HG03039 (cell line): ENCODE data around the gene WHAMM.

ENCODE experiments used
- ATAC-seq: cut with Tn5 transposase; IDR thresholded peaks from one replicate; pipeline ENCODE4 v1.9.1; 2021; ENCODE audit warnings: mild to moderate bottlenecking, moderate library complexity; ENCODE audit not compliant: unreplicated experiment

WHAMM gene

GRCh38 chr15:82838096-82838735 is 28.8 kb downstream of the WHAMM start:
- no peak for ATAC-seq

DNA sequence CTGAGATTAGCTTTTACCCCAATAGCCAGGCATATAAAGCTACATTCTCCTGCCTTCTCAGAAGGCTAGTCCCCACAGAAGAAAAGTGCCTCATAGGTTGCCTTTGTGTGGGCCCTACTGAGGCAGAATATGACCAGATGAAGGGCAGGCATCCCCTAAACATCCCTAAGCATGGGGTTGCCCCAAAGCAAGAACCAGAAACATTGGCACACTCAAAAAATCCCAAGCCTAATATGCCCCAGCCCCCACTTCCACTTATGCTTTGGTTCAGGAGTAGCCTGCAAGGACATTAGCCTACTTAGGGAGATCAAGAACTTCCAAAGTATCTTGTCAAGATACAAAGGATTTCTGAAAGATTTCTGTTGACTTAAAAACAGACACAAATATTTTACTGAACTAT is 29.7 kb downstream of the WHAMM start:
- no peak for ATAC-seq

GRCh38 chr15:82840166-82840565 is 30.7 kb downstream of the WHAMM start:
- ATAC-seq: no peak

DNA sequence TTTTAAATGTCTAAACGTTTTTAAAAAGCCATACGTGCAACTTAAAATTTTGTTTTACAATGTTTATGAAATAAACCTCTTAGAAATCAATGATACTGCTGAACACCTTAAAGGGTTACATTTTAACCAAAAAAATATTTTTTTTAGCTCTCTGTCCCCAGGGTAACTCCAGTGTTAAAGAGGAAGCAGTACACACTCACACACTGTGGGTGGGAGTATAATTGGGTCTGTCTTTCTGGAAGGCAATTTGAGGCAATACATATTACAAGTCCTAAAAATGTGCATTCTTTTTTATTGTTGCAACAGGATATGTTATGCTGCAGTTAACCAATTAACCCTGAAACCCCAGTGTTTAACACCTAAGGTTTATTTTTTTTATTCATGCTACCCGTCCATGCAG is 34.1 kb downstream of the WHAMM start:
- no peak for ATAC-seq

- ATAC-seq: no peak
Observed at GRCh38 chr15:82845686-82846085, 36.3 kb downstream of the WHAMM start.

- no peak for ATAC-seq
Observed at GRCh38 chr15:82846621-82847020, 37.2 kb downstream of the WHAMM start.

GRCh38 chr15:82847703-82848102 is 38.3 kb downstream of the WHAMM start:
- ATAC-seq: no peak

DNA sequence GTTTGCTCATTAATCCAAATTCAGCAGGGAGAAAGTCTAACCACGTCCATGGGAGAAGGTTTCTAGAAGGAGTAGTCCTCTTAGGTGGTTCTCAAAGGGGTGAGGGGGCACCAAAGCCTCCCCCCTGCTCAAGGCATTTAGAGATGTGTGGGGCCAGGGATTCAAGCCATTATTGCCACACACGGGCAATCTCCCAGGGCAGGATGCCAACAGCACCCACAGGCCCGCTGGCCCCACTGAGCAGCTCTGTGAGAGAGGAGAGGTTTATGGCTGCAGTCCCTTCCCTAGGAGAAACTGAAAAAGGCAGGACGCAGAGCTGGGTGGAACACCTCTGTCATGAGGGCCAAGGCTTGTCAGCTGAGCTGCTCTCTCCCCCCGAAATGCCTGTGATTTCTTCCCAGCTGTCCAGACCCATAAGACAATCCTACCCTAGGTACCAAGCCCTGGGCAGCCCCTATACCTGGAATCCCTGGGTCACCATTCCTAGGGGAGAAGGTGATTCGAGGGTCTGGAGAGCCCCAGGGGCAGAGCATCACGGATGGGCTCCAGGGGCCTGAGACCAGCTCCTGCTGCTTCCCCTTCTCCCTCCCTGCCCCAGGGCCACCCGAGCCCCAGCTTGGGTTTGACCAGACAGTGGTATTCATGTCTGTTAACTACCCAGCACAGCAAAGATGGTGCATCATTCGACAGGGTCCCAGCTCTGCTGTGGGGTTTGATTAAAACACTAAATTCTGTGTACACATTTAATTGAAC is 39.0 kb downstream of the WHAMM start:
- ATAC-seq: no peak

DNA sequence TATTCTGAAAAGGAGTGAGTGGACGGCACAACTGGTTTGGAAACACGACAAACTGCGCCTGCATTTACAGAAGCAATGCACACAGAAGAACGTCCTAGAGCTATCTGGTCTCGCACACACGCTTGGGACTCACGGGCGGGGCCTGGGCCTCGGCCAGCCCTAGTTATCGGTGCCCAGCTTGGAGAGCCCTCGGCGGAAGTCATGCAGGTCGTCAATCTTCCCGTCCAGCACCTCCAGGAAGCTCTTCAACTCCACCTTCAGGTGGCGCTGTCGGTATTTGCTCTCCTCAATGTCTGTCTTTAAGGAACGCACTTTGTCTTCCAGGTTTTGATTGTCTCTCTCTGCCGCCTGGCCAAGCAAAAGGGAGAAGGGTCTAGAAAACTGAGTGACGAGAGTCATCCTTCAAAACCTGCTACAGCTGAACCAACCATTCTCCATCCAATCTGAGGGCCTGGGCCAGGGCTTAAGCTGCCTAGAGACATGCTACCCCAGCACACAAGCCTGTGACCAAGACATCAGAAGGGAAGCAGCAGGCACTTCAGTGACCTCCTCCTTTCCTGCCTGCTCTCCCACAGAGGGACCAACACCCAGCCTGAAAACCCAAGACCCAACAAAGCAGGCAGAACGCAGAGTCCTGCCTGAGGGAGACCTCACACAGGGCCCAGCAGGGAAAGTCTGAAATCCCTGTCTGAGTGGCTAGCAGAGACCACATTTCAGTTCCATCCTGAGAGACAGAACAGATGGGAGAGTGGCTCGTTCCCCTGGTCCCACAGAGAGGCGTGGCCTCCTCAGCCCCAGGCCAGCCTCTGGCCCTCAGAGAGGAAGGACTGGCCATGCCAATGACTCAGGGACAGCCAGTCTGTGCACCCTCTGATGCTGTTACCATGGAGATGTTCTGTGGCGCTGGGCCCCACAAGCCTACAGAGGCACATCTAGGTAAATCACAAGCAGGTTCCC is 40.4 kb downstream of the WHAMM start:
- no peak for ATAC-seq

DNA sequence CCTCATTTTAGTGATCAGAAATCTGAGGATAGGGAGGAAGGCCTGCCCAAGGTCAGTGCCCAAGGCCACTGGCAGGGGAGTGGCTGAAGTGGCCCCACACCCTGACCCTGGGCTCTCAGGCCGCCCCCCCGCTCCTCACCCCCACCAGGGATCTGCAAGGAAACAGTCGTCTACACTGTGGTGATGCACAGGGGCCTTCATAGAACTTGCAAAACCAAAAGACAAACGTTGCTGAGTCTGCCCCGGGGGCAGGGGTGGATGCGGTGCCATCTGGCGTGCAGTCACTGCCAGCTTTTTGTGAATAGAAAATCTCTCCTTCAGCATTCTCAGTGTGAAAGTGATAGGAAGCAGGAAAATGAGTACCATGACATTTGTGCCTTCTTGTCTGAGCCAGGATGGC is 41.3 kb downstream of the WHAMM start:
- no peak for ATAC-seq

GRCh38 chr15:82851306-82851850 is 42.0 kb downstream of the WHAMM start:
- no peak for ATAC-seq

- ATAC-seq: no peak
Observed at GRCh38 chr15:82851981-82852511, 42.6 kb downstream of the WHAMM start.

- no peak for ATAC-seq
Observed at GRCh38 chr15:82852941-82853561, 43.6 kb downstream of the WHAMM start.

GRCh38 chr15:82854554-82854953 is 45.1 kb downstream of the WHAMM start:
- ATAC-seq: no peak

DNA sequence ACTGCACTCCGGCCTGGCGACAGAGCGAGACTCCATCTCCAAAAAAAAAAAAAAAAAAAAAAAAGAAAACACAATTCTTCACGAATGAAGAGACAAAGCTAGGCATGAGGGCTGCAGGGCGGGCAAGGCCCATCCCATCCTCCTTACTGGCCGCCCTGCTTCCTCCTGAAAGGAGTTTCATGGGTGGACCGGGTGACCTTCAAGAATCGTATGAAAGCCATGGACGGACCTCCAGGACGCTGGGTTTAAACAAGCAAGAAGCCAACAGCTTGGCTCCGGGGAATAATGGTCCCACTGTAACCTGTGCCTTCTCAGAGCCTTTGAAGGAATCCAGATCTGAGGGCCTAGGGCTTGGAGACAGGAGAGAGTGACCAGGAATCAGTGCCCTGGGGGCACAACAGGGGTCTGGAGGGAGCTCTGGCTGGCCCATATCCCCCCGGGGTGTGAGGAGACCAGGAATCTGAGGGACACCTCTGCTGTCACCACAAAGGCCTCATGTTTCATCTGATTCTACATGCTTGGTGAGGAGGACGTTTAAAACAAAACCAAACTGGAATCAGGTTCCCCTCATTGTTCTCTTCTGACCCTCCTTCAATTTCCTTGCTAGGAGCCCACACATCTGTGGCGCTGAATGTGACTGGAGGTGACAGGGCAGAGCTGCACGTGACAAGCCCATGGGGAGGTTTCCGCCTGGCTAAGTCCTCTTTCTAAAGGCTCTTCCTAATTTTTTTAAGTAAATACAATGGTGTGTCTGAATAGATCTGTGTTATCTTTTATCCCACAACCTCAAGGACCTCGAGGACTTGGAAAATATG is 46.1 kb downstream of the WHAMM start:
- no peak for ATAC-seq

GRCh38 chr15:82856397-82857170 is 47.2 kb downstream of the WHAMM start:
- ATAC-seq: no peak

DNA sequence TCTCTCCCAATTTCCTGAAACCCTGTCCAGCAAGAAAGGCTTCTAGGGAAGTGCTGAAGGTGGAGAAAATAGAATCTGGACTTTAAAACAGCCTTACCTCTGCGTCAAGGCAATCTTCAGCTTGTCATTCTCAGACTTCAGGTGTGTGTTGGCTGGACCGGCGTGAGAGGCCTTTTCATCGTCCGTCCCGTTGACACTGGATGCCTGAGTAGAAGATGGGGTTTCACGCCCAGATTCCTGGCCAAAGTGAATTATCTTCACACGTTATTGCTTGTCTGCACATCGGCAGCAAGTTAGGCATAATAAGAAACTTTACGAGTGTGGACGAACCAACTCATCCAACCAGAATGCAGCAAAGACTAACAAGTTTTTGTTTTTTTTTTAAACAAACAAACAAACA is 49.5 kb downstream of the WHAMM start:
- ATAC-seq: no peak

GRCh38 chr15:82862886-82863285 is 53.5 kb downstream of the WHAMM start:
- ATAC-seq: no peak

DNA sequence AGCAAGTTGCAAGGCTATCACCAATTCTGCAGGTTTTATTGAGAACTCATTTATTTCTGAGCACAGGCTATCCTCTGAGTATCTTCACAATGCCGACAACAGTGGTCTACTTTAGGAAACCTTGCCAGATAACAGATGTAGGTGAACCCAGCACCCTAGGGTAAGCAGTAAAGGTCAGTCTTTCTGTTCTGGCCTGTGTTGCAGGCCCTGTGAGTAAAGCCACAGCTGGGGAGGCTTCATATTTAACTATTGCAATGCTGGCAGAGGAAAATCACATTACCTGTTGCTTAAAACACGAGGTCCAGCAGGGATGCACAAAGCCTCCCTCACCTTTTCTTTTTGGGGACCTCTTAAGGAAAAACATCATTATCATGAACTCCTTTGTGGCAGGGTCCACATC is 55.5 kb downstream of the WHAMM start:
- no peak for ATAC-seq
